DLD1 (cell line): Measurements from ENCODE around the gene CNN1.
"Not testable (repeated sequence)": the region's sequence is repeated elsewhere in the genome, so short reads cannot be mapped to it uniquely, and the experiment has no call there.

ENCODE experiments used
- in situ Hi-C: cut with HindIII; loops from 2 replicates; pipeline ENCODE4 v1.10.0; 2017; ENCODE audit warnings: low sequenced_read_pairs

CNN1 gene

GRCh38 chr19:11564082-11564807 lies 25.6 kb downstream of the CNN1 start:
- in situ Hi-C loops = not testable (repeated sequence)

GRCh38 chr19:11565649-11565980 lies 27.0 kb downstream of the CNN1 start:
- in situ Hi-C loops = not testable (repeated sequence)

- in situ Hi-C loops = no loop called here
Observed at GRCh38 chr19:11566164-11566563, 27.5 kb downstream of the CNN1 start.

- in situ Hi-C loops = no loop called here
Observed at GRCh38 chr19:11570039-11570462, 31.4 kb downstream of the CNN1 start.

GRCh38 chr19:11573354-11573753 lies 34.7 kb downstream of the CNN1 start:
- in situ Hi-C loops = not testable (repeated sequence)

GRCh38 chr19:11573763-11574162 lies 35.1 kb downstream of the CNN1 start:
- in situ Hi-C loops = not testable (repeated sequence)

- in situ Hi-C loops = no loop called here
Observed at GRCh38 chr19:11574689-11575088, 36.0 kb downstream of the CNN1 start.

GRCh38 chr19:11576227-11576626 lies 37.6 kb downstream of the CNN1 start:
- in situ Hi-C loops = no loop called here

- in situ Hi-C loops = no loop called here
Observed at GRCh38 chr19:11577451-11578257, 39.0 kb downstream of the CNN1 start, which contains the start of gene ACP5. TSS of gene ACP5 (minus strand) at chr19:11577645. CDS start at chr19:11577317, 328 bp downstream.

GRCh38 chr19:11578258-11579142 lies 39.8 kb downstream of the CNN1 start:
- in situ Hi-C loops = no loop called here

GRCh38 chr19:11580116-11580515 lies 41.5 kb downstream of the CNN1 start:
- in situ Hi-C loops = no loop called here

GRCh38 chr19:11581740-11582139 lies 43.1 kb downstream of the CNN1 start:
- in situ Hi-C loops = no loop called here

- in situ Hi-C loops = no loop called here
Observed at GRCh38 chr19:11586331-11586730, 47.7 kb downstream of the CNN1 start.

- in situ Hi-C loops = no loop called here
Observed at GRCh38 chr19:11587302-11587974, 48.8 kb downstream of the CNN1 start.

- in situ Hi-C loops = no loop called here
Observed at GRCh38 chr19:11587975-11588631, 49.5 kb downstream of the CNN1 start.

GRCh38 chr19:11594084-11594483 lies 55.4 kb downstream of the CNN1 start:
- in situ Hi-C loops = no loop called here

GRCh38 chr19:11596156-11596555 lies 57.5 kb downstream of the CNN1 start:
- in situ Hi-C loops = no loop called here

- in situ Hi-C loops = no loop called here
Observed at GRCh38 chr19:11597202-11598102, 58.8 kb downstream of the CNN1 start, which contains the start of gene ZNF627. TSS of gene ZNF627 (plus strand) at chr19:11597483. CDS start at chr19:11597628, 145 bp downstream.

- in situ Hi-C loops = no loop called here
Observed at GRCh38 chr19:11598103-11598483, 59.4 kb downstream of the CNN1 start.
